GM19328 (cell line): Measurements from ENCODE around the gene ABCC10.
"Not testable (repeated sequence)": the region's sequence is repeated elsewhere in the genome, so short reads cannot be mapped to it uniquely, and the experiment has no call there.

Source experiments
- ATAC-seq: cut with Tn5 transposase; IDR thresholded peaks from one replicate; pipeline ENCODE4 v1.9.1; 2021; ENCODE audit warnings: mild to moderate bottlenecking, moderate library complexity; ENCODE audit not compliant: unreplicated experiment

Gene ABCC10

DNA sequence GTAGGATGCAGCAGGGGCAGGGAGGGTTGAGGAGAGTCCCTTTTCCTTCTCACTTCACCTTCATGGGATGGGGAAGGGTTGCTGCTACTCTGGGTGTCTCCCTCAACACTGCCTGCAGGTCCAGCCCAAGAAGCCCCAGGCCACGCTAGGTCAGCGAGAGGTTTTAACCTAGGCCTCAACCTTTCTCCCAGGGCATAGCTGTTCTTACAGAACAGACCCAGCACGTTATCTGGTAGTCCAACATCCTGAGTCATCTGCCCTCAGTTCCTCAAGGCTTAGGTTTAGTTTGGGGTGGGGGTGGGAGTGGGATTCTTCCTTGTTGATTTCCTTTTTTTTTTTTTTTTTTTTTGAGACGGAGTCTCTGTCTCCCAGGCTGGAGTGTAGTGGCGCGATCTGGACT, 67.0 kb downstream of the ABCC10 start:
- ATAC-seq, result no peak

GRCh38 chr6:43494766-43495165, 67.4 kb downstream of the ABCC10 start:
- no peak for ATAC-seq

GRCh38 chr6:43495409-43495941, 68.1 kb downstream of the ABCC10 start:
- ATAC-seq, result no peak

DNA sequence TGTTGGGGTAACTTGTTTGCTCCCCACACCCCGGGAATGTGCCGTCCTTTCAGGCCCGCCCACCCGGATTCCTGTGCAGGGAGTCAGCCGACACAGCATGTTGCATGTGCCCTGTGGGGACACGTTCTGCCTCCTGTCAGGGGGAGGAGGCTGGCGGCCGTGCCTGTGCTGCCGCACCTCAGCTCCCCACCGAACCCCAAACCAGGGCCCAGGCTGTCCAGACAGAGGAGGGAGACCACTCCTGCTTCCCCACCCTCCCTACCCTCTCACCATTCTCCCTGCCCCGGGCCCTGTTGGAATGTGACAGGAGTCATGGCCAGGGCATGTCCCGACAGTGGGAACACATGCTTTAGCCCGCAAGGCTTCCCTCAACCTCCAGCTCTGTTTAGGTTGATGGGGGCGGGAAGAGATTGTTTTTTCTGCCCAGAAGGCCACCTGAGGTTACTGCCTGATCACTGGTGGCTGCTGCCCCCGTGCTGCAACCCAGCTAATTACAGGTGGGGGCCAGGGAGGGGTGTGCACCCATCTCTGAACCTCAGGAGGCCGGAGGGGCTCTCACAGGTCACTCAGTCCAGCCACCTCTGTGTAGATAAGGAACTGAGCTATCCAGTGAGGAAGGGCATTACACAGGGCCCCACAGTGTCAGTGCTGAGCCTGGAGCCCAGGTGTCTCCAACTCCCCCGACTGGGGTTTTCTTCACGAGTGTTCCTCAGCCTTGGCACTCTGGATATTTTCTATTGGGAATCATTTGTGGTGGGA, 69.2 kb downstream of the ABCC10 start:
- no peak for ATAC-seq

DNA sequence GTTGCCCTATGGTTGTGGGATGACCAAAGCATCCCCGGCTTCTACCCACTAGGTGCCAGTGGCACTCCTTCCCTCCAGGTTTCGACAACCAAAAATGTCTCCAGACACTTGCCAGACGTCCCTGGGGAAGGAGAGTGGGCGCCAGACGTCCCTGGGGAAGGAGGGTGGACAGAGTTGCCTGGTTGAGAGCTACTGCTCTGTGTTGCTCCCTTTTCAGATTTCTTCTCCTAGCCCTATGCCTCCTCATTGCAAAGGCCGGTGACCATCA, 69.7 kb downstream of the ABCC10 start:
- ATAC-seq, result no peak

GRCh38 chr6:43497689-43498088, 70.3 kb downstream of the ABCC10 start:
- ATAC-seq, result no peak

DNA sequence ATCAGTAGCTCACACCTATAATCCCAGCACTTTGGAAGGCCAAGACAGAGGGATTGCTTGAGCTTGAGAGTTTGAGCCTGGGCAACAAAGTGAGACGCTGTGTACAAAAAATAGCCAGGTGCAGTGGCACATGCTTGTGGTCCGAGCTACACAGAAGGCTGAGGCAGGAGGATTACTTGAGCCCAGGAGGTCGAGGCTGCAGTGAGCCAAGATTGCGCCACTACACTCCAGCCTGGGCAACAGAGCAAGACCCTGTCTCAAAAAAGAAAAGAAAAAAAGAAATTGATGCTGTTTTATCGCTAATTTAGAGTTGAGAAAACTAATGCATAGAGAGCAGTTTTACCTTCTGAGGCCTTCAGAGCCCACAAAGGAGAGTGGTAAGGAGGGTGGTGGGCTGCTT, 71.0 kb downstream of the ABCC10 start:
- not testable (repeated sequence) for ATAC-seq

GRCh38 chr6:43499028-43499815, 71.9 kb downstream of the ABCC10 start:
- no peak for ATAC-seq
